GOT3 (cell line): ENCODE results near the gene NLGN1.

Experiments
- DNase-seq: peaks from one replicate; lab custom pipeline; 2025; ENCODE audit warnings: mixed read lengths; lab: John Stamatoyannopoulos, UW

NLGN1 gene

DNA sequence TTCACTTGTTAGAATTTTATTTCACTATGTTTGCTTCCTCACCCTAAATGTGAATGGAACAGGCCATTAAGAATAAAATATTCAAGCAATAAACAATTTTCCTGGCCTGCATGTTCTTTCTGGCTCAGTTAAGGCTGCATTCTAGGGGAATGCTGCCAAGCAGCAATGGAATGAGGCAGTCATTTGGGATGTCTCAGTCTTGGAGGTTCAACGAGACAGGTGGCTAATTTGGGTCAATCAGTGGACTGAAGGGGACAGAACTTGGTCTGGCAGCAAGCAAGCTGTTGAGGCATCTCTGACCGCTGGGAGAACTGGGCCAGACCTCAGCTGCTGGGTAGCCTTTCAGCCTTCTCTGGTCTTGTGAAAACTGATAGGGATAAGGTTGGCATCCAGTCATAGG lies 241.6 kb downstream of the NLGN1 start:
- DNase-seq = no peak

DNA sequence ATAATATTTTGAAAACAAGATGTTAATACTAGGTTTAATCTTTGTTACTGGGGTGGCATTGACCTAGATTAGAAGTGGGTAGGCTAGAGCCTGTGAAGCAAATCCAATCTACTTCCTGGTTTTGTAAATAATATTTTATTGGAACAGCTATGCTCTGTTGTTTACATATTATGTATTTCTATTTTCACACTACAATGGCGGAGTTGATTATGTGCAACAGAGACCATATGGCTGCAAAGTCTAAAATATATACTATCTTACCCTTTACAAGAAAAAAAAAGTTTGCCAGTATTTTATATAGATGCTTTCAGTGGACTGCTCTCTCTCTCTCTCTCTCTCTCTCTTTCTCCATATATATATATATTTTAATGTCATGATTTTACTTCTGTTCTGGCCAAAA lies 244.2 kb downstream of the NLGN1 start:
- no peak for DNase-seq

DNA sequence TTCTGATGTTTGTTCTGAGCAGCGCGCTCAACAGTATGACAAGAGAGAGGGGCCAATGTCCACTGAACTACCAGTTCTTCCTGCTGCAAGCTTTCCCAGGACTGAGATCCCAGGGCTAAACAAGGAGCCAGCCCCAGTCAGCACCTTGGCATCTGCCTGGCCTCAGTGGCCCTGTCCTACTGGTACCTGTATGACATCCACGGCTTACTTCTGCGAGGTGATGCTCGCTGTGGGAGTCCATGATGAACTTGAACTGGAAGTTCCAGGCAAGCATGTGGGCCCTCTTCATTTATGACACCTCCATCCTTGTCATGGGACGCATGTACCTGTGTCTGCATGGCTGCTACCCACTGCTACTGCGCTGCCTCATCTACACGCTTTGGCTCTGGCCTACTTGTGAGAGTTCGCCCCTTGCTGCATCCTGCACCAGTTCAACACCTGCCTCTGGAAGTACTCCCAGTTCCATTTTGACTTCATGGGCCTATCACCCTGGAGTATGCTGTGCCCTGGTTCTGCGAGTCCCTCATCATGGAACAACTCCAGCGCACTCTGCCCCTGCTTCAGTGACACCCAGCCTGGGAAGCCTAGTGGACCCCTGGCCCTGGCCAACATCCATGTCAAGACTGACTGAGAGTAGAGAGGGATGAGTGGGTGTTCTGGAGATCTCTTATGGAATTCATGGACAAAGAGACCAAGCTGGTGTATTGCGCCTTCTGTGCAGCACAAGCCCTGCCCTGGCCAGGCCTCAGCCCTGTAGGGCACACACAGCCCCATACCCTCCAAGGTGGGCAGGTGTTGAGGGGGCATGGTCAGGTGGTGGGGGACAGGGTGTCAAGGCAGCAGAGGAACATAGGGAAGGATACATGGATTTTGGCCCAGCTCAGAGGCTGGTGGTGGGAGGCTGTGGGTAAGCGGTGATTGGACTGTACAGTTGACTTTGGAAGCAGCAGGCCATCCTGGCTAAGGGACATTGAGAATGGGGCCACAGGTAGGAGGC lies 246.8 kb downstream of the NLGN1 start:
- no peak for DNase-seq

DNA sequence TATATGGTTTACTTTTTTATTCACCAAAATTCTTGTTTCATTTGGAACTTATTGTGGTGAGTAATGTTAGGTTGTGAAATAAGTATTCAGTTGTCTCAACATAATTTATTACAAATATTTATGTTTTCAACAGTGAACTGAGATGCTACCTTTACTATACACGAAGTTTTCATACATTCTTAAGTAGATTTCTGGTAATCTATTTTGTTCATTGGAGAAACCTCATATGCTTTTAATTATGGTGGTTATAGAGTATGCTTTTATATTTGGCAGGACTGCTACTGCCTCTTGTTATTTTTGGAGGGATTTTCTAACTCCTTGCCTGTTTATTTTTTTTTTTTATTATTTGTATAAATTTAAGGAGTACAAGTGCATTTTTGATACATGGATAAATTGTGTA lies 253.1 kb downstream of the NLGN1 start:
- DNase-seq = no peak

DNA sequence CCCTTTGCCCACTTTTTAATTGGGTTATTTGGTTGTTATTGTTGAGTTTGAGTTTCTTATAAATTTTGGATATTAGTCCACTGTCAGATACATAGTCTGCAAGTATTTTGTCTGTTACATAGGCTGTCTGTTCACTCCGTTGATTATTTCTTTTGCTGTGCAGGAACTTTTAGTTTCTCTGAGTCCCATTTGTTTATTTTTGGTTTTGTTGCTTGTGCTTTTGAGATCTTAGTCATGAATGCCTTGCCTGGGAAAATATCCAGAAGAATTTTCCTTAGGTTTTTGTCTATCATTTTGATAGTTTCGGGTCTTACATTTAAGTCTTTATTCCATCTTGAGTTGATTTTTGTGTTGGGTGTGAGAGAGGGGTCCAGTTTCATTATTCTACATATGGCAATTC lies 254.5 kb downstream of the NLGN1 start:
- no peak for DNase-seq

DNA sequence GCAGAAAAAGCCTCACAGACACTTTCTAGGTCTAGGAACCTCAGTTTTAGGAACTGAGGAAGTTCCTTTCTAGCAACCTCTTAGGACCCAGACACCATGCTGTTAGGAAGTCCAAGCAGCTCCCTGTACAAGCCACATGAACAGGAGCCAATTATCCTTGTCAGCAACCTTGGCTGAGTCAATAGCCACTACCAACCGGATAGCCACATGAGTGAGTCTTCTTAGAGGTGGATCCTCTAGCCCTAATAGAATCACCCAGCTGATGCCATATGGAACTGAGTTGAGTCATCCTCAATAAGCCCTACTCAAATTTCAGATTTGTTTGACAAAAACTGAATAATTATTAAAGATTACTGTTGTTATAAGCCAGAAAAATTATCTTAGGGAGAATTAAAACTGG lies 256.2 kb downstream of the NLGN1 start:
- no peak for DNase-seq

DNA sequence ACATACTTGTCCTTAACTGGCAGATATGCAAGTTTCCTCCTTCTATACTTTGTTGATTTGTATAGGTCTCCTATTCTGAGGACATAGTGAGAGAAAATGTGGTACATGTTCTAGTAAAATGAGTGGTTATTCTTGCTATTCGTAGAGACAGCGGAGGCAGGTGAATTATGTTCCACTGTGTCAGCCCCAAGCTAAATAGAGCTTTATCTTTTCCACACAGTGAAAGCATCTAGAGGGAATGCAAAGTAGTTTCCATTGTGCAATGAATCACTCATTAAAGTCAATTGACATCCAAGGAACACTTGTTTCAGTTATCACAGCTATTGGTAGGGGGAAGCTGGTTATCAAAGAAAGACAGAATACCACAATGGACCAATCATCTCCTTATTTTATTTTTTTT lies 262.4 kb downstream of the NLGN1 start:
- DNase-seq = no peak

DNA sequence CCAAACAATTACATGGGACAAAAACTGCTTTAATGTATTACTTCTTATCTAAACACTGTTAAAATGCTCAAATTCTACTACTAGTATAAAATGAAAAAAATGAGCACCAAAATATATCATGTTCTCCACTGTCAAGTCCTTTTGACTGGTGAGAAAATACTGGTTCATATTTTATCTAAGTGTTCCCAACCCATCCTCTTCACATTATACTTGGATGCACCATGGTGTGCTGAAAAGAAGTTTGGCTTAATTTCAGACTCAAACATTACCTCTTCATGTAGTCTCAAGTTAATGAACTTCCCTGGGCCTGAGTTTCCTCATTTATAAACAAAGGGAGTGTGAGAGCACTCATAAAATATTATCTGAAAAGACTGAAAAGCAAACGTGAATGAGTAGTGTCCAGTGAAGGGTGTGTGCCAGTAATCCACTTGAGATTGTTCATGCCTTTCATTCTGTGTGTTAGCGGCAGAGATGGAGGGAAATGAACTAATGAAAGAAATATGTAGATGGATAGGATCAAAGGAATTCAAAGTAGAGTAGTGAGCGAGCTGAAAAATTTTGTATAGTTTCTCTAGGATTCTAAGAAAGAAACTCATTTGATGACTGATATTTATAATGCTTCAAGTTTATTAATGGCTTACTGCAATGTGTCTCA lies 263.2 kb downstream of the NLGN1 start:
- no peak for DNase-seq

DNA sequence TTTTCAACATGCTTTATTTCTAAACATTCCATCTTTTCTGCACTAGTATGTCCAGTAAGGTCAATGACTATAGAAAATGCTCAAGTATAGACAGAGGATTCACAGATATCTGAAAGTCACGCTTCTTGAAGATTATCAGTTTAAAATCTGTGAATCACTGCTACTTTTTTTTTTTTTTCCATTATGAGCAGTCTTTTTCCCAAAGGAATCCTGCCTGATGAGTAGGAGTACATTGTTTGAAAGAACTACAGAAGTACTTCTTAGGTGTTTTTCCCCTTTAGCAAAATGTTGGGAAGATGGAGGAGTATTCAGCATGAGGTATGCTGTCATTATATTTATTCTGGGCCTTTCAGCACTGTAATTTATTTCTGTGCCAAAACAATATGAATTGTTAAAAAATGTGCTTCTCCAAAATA lies 266.2 kb downstream of the NLGN1 start:
- DNase-seq = no peak

DNA sequence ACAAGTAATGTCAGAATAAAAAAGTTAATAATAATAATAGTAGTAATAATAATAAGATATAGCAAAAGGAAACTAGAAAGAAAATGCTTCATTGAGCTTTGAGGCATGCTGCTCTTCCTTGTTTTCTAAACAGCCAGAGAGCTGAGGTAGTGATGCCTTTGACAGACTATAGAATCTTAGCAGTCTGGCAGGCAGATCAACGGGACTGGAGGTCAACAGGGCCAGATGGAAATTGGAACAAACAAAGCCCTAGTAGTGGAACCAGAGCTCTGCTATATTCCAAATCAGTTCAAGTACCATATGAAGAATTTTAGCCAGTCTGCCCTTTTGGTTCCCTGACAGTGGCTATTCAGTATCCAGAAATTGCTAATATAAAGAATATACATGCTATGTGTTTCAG lies 278.6 kb downstream of the NLGN1 start:
- no peak for DNase-seq

DNA sequence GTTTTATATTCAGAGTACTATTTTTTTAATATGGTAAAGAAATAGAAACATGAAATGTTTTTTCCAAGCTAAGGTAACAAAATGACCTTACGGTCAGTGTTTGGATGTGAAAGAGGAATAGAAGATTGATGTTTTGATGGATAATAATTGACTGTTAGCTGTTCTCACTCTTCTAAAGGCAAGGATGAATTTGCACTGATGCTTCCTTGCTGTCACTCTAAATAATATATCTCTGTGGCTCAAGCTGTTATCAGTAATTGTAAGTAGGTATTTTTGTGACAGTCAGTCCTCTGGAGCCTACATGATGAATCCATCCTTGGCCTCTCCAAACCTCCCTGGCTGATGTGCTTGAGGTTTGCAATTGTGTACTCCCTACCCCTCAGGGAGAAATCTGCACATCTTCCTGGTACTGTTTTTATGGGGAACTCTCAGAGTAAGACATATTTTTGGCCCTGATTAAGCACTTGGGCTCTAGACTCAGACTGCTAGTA lies 283.7 kb downstream of the NLGN1 start:
- no peak for DNase-seq

DNA sequence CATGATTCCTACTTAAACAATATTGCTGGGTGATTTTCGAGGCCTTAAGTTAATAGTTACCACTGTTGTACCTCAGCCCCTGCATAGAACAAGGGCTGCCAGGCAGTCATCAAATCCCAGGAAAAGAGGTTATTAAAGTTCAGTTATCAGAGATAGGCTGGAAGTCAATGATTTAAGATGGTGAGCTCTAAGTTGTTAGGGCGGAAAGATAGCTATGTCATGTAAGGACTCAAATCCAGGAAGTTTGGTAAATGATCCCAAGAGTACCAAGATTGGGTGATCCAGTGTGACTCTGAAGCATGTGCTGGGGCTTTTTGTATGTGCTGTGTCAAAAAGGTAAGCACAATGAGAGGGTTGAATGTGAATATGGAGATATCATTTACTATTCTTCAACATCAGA lies 287.9 kb downstream of the NLGN1 start:
- no peak for DNase-seq

DNA sequence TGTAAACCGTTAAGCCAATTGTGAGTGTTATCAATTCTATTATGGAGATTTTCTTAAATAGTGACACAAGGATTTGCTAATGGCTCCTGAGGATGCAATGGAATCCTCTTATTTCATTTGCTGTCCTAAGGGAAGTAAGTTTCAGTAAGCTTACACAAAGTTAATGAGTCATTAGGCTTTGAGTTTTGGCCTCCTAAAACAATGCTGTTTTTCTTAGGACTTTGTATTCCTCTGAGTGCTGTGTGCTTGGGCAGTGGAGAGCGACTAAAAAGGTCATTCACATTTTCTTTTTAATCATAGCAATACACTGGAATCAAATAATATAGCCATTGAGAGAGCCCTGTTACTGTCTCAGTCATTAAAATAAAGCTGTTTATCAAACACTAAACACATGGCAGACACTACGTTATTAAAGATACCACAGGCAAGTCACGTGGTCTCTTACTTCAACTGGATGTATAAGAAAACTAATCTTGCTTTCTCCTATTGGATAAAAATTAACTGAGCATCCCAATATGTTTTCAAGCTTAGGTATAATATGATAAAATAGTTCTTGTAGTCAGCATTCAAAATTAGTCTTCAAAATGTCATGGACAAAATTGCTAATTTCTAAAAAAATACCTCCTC lies 290.8 kb downstream of the NLGN1 start:
- DNase-seq = no peak

DNA sequence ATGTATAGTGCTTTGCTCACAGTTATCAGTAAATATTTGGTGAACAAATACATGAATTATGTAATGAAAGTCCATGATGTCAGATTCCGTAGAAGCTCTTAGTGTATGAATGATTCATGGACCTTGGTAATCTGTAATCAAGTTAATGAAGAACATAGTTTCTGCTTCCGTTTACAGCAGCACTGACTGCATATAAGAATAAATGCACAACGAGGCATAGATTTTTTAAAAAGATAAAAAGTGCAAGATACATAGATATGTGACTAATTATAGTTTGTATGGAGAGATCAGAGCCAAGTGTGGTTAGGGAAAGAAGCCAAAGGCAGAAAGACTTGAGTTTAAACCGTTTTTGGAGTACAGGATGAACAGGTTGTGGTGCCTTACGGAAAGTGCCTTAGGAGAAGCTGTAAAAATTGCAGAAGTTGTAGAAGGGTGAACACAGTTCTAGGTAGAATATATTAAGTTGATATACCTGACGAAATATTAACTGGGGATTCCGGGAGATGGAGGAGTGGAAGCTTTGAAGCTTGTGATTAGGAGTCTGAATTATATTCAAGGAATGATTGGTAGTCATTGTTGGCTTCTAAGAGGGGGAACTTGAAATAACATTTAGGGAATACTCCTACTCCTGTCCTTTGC lies 293.1 kb downstream of the NLGN1 start:
- DNase-seq = no peak

DNA sequence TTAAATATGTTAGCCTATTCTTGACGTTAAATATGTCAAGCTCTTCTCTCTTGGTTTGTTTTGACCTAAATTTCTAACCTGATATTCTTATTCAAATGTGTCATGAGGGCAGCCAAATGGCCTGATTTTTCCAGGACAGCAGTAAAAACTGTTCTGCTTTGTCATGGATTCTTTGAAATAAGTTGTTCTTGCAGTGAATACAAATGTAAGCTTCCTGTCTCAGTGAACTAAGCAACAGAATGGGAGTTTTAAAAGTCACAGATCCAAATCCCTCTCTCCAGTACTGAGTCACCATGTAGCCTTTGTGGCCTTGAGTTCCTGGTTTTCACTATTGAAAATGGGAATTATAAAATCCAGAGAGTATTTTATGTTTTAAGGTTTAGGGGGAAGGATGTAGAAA lies 301.8 kb downstream of the NLGN1 start:
- DNase-seq = no peak

DNA sequence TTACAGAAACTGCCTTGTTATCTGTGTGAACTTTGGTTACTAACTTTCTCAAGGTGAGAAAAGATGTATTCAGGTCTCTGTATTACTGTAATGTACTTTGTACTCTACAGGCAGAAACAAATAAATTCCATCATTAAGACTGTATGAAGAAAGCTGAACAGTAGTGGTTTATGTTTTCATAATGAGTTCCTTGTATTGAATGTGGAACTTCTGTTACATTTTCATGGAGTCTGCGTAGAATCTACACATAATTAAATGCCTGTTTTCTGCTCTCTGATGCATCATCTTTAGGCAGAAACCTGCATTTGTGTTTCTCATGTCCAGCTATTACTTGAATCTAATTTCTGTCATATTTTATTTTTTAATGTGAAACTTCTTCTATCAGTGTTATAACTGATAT lies 302.8 kb downstream of the NLGN1 start:
- no peak for DNase-seq

DNA sequence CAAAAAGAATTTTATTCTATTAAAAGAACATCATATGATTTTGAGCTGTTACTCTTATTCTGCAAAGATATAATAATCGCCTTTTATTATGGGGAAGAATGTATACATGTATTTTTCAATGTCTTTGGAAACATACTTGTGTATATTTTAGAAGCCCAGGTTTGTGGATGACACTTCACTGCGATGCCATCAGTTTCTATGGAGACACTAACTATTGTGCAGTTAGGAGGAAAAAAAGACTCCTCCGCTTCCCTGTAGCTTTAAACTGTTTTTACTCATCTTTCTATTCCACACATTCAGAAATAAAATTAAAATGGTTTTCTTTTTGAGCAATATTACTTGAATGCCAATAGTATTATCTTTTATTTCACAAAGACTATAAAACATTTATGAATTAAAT lies 305.0 kb downstream of the NLGN1 start:
- DNase-seq = no peak

DNA sequence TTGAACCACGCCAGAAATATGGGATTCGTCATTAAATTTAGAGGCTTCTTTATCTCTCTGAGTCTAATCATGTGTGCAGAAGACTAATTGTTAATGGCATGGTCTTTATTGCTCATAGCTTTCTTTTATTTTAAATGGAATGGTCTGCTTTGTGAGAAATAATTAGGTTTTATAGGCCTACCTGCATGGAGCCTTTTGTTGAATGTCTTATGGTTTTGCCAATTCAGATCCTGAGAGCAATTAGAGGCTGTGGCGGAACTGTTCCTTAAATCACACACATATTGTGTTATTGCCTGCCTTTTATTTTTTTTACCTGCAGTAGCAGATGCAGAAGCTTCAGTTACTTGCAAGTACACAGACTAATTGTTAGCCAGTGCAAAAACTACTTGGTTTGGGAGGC lies 306.2 kb downstream of the NLGN1 start:
- DNase-seq = no peak

DNA sequence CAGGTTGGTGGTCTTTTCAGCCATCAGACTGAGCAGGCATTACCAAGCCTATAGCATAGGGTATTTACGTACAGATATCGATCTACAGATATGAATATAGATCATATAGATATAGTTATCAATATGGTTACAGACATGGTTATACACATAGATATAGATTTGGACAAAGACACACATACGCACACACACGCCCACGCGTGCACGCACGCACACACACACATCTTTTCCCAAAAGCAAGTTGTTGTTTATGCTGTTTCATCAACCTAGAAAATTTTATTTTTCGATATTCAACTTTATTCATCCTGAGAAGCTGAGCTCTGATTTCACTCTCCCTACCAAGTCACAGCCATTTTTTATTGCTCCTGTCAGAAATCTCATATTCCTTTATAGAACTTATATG lies 309.1 kb downstream of the NLGN1 start:
- no peak for DNase-seq

DNA sequence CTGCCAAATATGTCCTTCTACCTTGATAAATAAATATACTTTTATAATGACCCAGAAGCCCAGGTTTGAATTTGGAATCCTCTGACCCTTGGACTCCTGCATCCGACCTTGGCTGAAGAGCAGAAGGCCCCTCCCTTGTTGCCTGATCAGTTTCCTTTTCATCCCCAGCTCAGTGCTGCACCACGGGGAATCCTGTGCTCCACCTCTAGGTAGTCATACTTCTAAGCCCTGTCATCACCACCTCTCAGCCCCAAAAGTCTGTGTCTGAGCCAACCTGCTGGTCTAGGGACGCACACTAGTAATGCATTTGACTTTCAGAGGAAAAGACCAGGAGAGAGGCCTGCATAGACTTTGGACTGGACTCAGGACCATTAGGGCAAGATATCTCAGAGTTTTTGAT lies 310.6 kb downstream of the NLGN1 start:
- no peak for DNase-seq

DNA sequence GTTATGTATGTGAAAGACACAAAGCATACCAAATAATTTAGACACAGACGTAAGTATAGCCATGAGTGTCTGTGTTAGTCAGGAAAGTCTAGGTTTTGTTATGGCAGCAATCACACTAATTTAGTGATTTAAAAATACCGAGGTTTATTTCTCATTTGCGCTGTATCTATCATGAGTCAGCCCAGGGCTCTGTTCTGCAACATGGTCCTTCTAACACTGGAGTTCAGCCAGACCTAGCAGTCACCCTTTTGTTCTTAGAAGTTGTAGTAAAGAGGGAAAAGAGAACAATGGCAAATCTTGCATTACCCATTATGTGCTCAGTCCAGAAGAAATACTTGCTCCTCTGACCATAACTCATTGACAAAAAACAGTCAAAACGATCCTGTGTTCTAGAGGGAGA lies 311.5 kb downstream of the NLGN1 start:
- no peak for DNase-seq

DNA sequence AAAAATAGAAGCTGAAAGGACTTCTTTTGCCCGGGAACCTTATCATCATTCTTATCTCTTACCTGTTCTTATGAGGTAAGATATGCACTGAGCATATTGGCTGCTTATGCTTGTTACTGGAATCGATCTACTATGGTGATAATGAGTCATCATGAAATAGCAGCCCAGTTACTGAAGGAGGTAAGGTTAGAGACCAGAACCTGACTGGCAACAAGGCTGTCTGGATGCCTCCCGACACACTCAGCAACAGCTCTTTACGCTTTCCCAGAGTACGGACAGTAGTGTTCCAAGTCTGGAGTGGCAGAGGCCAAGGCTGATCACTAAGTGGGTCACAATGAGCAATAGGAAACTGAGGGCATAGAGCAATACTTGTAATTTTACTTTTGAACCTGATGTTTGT lies 314.1 kb downstream of the NLGN1 start:
- no peak for DNase-seq
